DMS153 treated with DMSO at 0.1 percent for 48 hours (cell line): ENCODE results near the gene LMAN1L.
"Not testable (repeated sequence)": the region's sequence is repeated elsewhere in the genome, so short reads cannot be mapped to it uniquely, and the experiment has no call there.

ENCODE experiments used
- DNase-seq: peaks from one replicate; lab custom pipeline; 2025; ENCODE audit not compliant: unreplicated experiment; lab: John Stamatoyannopoulos, UW

Gene LMAN1L

DNA sequence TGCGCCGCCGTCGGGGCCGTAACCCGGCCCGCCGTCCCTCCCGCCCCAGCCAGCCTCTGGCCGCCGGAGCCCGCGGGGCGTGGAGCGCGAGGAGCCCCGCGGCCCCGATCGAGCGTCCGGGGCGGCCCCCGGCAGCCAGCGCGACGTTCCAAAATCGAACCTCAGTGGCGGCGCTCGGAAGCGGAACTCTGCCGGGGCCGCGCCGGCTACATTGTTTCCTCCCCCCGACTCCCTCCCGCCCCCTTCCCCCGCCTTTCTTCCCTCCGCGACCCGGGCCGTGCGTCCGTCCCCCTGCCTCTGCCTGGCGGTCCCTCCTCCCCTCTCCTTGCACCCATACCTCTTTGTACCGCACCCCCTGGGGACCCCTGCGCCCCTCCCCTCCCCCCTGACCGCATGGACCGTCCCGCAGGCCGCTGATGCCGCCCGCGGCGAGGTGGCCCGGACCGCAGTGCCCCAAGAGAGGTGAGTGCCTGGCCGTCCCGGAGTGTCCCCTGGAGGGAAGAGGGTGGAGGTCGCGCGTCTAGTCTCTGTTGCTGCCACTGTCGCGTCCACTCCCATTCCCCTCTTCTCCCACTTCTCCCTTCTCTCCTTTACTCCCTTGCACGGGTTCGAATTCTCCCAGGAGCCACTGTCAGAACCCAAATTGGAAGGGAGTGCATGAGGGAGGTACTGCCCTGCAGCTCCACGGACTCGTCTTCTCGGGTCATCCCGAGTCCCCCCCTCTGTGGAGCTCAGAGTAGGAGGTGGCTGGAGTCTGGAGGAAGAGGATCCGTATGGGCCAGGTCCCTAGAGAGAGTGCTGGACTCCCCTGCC, 30.2 kb upstream of the LMAN1L start:
- DNase-seq: no peak

DNA sequence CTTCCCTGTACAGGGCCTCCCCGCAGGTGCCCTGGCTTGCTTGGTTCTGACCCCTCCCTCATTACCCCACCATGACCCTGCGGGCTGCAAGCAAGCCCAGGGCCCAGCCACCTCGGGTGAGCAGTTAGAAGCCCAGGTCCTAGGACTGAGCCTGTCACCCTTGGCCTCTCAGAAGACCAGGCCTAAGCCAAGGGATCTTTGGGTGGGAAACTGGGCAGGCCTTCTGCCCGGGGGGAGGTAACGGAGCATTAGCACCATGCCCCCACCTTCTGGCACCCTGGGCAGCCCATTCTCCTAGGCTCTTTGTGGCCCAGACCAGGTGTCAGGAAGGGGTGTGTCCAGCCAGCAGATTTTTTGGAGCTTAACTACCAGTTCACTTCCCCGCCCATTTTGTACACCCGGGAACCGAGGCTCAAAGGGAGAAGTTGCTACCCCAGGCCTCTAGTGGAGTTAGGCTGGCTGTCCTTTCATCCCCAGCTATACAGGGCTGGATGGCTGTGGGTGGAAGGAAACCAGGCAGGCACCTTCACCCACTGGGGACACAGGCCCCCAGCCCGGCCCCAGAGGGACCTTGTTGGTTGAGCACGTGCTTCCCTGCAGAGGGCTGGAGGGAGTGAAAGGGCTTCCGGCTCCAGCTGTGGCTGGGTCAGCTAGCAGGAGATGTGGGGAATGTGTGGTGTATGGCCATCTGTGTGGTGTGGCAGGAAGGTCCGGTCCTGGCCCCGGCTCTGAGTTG, 29.4 kb upstream of the LMAN1L start:
- no peak for DNase-seq

DNA sequence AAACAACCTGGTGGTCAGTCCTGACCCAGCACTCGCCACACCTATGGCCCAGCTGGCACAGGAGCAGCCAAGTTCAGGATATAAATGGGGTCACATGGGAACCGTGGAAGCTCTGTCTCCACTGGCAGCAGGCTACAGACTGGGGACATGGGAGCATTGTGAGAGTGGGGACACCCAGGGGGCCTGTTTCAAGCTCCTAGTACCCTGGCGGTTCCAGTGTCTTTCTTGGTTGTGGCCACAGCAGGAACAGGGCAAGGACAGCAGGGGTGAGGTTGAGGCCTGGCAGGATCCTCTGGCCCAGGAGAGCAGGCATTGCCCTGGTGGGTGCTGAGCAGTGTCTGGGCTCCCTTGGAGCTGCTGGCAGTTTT, 28.8 kb upstream of the LMAN1L start:
- DNase-seq: no peak

DNA sequence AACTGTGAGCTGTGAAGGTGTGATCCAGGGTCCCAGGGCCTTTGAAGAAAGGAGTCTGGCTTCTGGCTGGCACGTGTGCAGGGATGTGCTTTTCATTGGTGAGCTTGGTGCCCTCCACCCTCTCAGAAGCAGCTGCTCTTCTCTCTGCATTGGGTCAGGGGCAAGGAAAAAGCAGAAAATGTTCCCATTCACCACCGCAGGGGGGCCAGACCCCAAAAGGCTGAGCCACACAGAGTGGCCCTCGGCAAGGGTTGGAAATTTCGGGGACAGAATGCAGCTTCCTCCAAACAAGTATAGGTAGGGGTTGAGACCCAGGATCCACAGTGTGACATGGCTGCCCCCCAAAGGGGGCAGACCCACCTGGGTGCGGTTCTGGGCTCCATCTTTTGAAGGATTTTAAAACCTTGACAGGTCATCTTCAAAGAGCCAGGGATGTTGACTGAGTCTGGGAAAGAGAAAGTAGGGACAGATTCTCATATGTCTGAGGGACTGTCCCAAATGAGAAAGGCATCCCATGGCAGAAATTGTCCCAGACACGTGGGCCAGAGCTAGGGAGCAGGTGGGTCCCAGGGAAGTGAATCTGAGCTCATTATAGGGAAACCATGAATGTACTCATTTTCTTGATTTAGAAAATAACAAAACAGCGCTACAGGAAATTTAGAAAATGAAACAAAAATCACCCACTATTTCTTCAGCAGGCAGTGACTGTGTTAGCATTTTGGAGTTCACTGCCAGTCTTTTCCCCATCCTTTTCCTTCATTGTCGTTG, 28.0 kb upstream of the LMAN1L start:
- DNase-seq: no peak

DNA sequence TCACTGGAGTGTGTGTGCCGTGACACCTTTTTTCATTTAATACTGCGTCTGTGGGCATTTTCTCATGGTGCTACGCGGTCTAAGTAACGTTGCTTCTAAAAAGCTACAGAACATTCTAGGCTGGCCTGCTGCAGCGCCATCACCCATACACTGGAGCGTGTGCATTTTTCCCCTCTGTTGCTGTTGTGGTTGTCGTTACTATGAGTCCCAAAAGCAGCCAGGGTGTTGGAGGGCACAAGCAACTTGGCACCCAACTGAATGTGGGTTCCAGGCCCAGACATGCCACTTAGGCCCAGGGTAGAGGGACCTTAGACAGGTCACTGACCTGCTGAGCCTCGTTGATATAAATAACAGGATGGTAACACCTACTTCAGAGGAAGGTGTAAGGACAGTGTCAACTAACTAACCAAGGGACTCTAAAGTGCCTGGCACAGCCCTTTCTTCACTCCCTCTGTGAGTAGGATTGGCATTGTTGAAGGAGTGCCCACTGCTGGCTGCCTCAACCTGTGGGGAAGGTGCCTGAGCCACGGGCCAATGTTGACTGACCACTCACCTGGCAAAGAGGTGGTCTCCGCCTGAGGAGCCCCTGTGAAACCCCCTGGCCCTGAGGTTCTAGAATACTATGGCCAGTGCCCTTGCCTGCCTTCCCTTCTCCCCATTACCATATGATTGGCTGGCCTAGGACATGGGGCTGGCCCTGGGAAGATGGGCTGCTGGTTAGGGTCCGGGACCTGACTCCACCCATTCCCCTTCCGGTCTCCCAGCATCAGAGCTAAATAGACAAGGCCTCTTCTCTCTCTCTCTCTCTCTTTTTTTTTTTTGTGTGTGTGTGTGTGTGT, 27.2 kb upstream of the LMAN1L start:
- DNase-seq: no peak

DNA sequence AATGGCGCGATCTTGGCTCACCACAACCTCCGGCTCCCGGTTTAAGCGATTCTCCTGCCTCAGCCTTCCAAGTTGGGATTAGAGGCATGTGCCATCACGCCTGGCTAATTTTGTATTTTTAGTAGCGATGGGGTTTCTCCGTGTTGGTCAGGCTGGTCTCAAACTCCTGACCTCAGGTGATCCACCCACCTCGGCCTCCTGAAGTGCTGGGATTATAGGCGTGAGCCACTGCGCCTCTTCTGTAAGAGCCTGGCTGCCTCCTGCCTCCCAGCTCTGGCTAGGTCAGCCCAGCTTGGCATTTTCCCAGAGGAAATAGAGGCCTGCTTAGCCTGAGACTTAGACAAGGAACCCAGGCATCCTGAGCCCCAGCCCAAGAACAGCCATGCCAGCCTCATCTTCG, 26.6 kb upstream of the LMAN1L start:
- DNase-seq: not testable (repeated sequence)

DNA sequence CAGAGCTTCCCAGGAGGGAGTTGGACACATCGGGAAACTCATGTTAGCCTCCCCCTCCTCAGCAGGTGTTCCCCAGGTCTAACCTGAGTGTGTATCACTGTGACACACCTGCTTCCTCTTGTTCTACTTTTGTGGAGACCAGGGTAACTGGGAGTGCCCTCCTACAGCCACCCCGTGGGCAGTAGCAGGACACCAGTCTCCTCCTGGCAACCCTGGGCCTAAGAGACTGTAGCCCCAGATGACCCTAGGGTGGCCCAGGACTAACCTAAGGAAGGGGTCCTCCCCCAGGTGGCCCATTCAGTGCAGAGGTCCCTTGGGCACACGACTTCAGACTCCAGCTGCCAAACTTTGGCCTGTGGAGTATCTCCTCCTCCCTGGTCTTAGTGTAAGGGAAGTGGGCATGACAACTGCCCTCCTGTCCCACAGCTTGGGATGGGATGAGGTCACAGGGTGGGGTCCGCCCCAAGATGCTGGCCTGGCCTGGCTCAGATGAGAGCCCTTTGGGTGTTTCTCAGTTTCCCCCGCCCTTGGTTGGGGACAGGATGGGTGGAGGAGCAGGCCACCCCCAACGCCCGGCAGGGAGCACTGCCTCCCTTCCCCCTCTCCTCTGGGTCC, 26.0 kb upstream of the LMAN1L start:
- DNase-seq: no peak

DNA sequence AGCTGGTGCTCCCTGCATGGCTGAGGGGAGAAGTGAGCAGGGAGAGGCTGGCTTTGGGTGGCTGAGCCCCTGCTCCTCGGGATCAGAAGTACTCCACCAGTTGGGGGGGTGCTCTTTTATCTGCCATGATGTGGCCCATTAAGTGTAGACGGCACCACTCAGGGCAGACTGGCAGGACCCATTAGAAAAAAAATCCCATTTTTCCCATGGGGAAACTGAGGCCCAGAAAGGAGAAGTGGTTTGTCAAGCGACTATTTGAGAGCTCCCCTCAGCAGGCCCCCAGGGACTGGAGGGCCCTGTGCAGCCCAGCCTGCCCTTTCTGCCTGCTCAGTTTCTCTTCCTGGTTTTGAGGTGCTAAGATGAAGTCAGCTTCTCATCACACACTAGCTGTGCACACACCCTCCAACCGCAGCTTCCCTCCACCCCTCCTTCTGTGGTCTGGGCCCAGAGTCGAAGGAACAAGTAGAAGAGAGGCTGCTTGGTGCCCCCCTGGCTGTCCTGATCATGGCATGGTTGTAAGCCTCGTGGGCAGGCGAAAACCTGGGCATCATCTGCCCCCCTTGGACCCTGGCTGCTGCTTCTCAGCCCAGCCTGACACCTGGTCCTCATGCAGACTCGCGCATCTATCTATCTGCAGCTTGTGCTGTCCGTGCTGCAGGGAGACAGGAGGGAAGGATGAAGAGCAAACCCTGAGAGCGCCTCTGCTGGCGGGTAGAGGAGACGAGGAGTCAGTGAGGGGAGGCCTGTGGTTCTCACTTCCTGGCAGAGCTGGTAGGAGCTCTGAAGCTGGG, 25.2 kb upstream of the LMAN1L start:
- no peak for DNase-seq

DNA sequence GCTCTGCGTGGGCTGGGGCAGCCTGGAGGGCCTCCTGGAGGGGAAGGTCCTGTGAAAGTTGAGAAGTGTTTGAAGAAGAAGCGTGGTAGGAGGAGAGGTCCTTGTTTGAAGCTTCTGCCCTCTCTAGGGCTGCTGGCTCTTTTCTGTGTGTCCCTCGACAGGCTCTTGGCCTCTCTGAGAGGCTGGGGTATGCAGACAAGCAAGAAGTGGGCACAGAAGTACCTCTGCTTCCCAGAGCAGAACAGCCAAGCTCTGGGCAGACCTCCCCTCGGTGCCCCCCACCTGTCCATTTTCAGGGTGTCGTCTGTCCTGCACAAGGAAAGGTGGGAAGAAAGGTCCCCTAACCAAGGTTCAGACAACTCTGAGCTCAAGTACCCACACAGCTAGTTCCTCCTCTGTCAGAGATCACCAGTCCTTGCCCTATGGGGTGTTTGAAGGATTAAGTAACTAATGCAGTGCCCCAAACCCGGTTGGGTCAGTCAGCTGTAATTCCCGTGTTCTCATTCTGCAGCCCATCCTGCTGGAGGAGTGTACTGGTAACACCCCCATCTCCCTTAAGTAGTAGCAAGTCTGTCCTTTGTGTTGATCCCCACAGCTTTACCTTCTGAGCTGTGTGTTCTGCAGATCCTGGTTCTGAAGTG, 24.5 kb upstream of the LMAN1L start:
- DNase-seq: no peak

DNA sequence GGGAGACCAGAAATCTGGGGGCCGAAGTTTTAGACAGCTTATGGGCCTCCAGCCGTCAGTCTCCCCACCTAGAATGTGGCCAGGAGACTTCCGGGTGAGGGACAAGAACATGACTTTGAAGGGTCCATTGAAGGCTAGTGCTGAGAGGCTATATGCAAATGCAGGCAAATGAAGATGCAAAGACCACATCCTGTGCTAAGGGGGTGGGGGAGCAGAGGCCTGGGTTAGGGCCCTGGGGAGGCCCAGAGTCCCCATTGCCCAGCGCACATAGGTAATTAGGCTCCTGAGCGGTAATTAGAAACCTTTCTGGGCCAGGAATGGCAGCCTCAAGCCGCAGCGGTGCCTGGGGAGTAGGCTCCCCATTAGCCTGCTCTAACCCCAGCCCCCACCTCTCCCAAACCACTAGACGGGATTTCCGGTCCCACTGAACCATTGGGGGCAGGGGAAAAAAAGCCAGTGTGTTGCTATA, 23.9 kb upstream of the LMAN1L start:
- no peak for DNase-seq

DNA sequence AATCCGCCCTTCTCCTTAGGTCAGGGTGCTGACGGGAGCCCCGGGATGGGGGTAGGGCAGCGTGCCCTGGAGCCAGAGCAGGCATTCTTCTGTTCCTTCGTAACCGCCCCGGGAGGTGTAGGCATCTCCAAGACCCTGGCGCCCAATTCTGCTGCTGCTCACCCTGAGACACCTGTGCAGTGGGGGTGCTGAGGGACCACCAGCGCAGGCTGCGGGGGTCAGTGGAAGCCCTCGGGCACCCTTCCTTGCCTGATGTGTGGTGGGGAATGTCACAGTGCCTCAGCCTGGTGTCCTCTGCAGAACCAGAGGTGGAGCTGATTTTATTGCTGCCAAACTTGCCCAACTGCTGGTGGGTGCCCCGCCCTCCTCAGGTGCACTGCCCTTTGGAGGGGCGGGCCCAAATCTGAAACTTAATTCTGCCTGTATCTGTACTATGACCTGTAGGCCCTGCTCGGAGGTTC, 23.4 kb upstream of the LMAN1L start:
- DNase-seq: no peak

DNA sequence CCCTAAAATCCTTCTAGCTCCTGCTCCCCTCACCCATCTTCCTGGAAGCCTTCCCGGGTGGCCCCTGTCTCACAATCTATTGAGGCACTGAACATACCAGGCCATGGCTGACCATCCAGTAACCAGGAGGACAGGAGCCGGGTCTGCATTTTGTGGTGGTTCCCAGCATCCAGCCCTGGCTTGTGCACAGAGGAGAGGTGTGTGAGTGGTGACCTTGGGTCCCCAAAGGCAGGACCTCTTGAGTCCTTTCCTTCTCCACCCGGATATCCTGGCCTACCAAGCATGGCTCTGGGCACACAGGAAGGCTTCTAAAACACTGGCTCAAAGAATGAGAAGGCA, 22.9 kb upstream of the LMAN1L start:
- no peak for DNase-seq

DNA sequence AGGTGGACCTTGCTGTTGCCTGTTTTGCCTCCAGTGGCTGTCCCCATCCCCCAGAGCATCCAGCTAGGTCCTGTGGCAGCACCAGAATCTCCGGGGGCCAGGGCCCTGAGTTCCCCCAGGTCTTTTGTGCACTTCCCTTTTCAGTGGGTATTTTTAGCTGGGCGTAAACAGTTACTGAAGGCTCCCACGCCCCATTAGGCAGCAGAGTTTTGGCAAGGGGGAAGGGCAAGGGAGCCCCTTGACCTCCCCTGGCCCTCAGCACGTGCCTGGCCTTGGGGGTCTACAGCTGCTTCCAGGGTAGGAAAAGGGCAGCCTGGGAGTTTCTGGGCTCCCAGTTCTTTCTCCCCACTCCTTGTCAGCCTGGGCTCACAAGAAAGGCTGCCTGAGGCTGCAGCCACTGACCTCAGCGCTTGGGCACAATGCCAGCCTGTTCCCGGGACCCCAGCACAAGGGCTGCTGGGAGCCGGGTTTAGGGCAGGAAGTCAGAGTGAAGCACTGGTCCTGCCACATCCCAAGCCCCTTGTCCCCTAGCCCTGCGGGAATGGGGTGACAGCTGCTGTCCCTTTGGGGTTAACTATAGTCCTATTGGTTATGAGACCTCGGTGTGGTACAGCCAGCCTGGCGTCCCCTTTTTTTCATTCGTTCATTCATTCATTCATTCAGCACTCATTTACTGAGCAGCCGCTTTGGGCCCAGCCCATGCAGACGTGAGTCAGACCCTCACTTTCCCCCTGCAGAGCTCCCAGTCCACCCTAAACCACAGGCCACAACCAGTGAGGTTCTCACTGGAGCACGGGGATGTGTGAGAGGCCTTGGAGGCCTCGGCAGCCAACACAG, 22.3 kb upstream of the LMAN1L start:
- DNase-seq: no peak

DNA sequence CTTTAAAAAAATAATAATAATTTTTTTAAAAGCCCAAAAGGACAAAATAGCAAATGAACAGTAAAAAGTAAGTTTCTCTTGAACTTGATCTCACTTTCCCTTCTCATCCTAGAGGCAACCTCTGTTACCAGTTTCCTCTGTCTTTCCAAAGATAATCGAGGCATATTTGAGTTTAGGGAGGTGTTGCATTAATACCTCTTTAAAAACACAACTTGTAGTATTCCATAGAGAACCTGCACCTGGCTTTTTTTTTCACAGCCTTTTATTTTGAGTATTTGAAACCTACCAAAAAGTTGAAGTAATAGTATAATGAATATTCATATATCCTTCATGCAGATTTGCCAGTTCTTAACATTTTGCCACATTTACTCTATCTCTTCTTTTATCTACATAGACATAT, 21.6 kb upstream of the LMAN1L start:
- DNase-seq: no peak

DNA sequence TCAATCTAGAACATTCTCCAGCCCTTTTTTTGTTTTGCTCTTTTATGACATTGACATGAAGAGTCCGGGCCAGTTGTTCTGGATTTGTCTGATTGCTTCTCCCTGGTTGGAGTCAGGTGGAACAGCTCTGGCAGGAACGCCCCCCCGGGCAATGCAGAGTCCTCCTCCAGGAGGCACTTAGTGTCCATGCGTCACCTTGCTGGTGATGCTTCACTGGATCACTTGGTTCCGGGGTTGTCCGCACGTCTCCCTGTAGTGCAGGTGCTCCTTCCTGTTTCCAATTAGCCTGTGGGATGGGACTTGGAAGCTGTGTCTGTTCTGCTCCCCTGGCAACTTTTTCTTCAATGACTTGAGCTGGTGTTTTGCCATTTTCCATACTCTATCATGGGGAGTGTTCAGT, 21.0 kb upstream of the LMAN1L start:
- DNase-seq: no peak

DNA sequence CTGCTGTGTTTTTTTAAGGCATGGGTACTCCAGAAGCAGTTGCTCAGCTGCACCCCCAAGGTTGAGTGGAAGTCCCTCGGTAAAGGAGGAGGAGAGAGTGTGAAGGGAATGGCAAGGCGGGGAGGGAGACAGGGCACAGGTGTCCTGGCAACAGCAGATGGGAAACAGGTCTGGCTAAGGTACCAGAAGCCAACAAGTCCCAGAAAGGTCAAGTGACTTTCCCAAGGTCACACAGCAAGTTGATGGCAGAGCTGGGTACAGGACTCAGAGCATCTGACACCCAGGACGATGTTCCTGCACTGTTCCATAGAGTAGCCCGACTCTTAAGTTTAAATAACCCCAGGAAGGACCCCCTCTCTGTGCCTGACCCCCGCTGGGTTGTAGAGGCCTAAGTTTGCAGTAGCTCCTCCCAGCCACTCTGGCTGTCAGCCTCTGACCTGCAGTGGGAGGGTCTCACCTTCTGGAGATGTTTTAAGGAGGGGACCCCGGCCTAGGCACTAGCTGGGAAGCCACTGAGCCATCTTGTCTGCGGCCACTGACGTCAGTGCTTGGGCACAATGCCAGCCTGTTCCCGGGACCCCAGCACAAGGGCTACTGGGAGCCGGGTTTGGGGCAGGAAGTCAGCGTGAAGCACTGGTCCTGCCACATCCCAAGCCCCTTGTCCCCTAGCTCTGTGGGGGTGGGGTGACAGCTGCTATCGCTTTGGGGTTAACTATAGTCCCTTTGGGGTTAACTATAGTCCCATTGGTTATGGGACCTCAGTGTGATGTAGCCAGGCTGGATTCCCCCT, 20.2 kb upstream of the LMAN1L start:
- DNase-seq: no peak
